GM12801 (cell line): ENCODE data around the gene SERPINA1.

Source experiments
- TF ChIP-seq, protein P1 (sequence below): IDR thresholded peaks from one replicate; pipeline ENCODE4 v1.5.1; 2011; ENCODE audit warnings: control low read depth; ENCODE audit not compliant: insufficient read length; ENCODE audit errors: extremely low read depth

Gene SERPINA1

DNA sequence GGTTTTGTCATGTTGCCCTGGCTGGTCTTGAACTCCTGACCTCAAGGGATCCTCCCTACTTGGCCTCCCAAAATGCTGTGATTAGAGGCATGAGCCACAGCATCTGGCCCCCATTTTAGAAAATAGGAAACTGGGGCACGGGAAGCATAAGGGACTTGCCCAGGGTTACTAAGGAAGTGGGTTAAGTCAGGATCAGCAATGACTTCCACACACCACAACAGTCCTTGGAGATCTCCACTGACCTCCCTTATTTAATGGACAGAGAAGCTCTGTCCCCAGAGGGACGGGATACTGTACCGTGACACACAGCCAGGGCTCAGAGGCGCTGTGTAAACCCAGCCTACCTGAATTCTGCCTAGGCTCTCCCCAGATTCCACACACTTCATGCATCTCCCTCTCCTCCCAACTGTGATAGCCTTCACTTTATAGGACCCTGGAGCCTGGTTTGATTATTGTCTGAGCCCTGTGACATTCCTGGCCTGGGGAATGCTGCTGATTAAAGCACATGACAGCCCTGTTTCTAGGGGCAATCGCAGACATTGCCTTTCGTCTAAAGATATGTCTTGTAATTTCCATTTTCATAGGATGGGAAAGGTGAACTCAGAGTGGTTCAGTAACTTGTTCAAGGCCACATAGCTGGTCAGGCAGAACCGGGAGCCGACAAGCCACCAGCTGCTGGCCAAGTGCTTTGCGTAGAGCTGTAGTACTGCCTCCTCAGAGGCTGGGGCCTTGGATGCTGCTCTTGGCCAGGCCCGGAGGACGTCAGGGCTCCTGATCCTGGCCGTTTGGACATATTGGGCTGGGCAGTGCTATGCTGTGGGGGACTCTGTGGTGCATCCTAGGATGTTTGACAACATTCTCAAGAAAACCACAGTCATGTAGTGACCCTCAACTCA lies 20.8 kb downstream of the SERPINA1 start:
- TF ChIP-seq, protein P1, sequence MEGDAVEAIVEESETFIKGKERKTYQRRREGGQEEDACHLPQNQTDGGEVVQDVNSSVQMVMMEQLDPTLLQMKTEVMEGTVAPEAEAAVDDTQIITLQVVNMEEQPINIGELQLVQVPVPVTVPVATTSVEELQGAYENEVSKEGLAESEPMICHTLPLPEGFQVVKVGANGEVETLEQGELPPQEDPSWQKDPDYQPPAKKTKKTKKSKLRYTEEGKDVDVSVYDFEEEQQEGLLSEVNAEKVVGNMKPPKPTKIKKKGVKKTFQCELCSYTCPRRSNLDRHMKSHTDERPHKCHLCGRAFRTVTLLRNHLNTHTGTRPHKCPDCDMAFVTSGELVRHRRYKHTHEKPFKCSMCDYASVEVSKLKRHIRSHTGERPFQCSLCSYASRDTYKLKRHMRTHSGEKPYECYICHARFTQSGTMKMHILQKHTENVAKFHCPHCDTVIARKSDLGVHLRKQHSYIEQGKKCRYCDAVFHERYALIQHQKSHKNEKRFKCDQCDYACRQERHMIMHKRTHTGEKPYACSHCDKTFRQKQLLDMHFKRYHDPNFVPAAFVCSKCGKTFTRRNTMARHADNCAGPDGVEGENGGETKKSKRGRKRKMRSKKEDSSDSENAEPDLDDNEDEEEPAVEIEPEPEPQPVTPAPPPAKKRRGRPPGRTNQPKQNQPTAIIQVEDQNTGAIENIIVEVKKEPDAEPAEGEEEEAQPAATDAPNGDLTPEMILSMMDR: no peak

DNA sequence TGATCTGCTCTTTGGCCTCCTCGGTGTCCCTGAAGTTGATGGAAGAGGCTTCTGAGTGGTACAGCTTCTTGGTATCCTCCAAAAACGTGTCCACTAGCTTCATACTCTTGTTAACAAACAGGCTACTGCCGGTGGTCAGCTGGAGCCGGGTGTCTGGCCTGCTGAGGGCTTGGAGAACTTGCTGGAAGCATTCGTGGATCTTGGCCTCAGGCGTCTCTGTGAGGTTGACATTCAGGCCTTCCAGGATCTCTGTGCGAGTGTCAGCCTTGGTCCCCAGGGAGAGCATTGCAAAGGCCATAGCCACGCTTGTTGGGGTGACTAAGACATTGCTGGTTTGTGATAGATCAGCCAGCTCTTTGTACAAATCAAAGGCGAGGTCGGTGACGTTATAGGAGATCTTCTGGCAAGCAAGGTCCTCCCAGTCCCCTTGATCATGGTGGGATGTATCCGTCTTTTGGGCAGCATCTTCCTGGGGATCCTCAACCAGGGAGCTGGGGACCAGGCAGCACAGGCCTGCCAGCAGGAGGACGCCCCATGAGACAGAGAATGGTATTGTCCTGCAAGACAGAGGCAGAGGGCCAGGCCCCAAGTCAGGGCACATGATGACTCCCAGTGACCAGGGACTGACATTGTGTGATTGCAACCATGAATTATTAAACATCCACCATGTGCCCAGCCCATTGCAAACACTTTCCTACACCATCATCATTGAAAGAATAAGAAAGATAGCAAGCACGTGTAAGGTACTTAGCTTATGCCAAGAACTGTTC lies 22.1 kb downstream of the SERPINA1 start, which contains the start of gene SERPINA2:
Gene SERPINA2 (minus strand): TSS at position 553 of the 770 bp plus-strand sequence.
- TF ChIP-seq, protein P1: no peak

DNA sequence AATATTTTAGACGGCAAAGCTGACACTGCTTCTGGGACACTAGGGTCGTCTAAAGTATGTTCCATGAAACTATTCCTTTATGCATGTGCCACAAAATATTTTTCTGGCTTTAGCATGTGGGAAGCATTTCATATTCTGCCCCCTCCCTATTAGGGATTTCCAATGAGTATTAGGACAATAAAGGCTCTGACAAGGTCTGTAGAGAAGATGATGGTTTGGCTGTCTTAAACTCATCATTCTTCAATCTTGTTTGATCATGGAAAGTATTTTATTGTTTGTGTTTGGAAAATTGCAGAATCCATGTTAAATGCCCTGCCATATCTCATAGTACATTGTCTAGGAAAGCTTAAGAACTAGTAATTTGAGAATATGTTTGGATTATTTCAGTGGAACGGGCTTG lies 22.8 kb downstream of the SERPINA1 start:
- TF ChIP-seq, protein P1: no peak

DNA sequence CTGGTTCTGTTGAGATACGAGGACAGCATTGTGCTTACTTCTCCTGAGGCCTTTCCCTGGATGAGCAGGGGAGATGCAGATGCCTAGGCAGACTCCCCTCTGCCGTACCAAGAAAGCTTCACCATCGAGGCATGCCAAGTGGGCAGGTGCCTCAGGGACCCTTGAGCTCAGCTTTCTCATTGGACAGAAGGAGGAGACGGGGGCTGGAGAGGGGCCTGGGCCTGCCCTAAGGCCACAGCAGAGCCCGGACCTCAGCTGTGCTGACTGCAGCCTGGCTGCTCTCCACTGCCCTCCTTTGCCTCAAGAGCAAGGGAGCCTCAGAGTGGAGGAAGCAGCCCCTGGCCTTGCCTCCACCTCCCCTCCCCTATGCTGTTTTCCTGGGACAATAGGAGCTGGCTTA lies 23.4 kb downstream of the SERPINA1 start:
- TF ChIP-seq, protein P1: no peak

DNA sequence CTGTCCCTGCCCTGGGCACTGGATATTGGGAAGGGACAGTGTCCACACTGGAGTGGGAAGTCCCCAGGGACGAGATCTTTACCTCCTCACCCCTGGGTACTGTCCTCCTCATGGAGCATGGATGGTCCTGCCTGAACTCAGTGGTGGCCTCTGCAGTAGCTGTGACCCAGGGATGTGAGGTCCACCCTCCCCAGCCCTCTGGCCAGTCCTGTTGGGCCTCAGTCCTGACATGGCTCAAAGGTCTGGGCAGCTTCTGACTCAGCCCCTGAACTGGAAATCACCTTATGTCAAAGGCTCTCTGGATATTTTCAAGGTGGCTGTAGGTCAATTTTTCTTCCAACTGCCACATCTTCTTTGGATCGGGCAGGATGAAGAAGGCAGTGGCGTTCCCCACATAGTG lies 24.4 kb downstream of the SERPINA1 start:
- TF ChIP-seq, protein P1: no peak

DNA sequence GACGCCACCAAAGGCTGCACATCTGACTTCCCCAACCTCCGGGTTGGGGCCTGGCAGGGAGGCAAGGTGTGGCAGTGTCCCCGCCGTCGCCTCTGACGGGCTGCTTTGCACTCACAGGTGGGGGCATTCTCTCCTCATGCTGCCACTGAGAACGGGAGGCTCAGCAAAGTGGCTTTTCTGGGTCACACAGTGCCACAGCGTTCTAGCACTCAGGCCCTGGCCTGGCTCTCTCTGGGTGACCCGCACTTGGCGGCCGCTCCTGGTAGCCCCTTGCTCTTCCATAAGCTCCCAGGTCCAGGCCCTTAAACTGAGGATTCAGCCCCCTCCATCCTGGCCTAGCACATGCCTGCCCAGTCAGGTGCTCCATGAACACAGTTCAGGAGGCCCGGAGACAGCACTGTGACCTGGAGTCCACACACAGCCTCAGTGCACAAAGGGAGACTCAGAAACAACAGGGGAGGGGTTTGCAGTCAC lies 25.2 kb downstream of the SERPINA1 start:
- TF ChIP-seq, protein P1: no peak

DNA sequence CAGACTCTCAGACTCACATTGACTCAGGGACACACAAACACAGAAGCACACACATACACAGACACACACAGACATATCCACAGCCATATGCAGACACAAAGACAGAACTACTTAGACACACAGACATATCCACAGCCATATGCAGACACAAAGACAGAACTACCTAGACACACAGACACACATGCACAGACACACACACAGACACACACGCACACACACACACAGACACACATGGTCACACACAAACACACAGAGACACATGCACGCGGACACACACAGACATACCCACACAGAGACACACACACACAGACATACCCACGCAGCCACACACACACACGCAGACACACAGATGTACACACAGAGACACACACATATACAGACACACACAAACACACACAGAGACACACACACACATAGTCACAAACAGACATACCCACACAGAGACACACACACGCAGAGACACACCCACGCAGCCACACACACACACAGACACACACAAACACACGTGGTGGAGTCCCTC lies 25.7 kb downstream of the SERPINA1 start:
- TF ChIP-seq, protein P1: no peak
